Measurements from ENCODE around the gene CD7.
A peak's percentile ranks its signal among the peaks of the same experiment; 100 is the strongest.

Gene CD7

GRCh38 chr17:82277851-82278250 lies 39.6 kb downstream of the CD7 start:
- no peak for DNase-seq

- no peak for DNase-seq
These were observed 40.5 kb downstream of the CD7 start for GRCh38 chr17:82276938-82277337.

DNA sequence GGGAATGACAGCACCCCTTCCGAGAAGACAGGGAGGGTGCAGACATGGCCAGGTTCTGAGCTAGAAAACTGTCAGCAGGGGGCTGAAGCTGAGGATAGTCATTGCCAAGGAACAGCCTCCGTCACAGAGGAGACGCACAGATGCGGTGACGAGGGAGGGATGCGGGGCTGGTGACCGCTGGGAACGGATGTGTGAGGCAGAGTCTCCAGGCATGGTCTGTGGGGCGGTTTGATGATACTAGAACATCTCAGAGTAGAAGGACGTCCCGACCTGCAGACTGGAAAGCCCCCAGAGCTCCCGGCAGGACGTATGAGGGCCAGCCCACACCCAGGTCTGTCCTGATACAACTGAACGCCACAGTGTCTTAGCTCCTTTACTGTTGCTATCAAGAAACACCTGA lies 42.1 kb downstream of the CD7 start:
- DNase-seq = no peak

DNA sequence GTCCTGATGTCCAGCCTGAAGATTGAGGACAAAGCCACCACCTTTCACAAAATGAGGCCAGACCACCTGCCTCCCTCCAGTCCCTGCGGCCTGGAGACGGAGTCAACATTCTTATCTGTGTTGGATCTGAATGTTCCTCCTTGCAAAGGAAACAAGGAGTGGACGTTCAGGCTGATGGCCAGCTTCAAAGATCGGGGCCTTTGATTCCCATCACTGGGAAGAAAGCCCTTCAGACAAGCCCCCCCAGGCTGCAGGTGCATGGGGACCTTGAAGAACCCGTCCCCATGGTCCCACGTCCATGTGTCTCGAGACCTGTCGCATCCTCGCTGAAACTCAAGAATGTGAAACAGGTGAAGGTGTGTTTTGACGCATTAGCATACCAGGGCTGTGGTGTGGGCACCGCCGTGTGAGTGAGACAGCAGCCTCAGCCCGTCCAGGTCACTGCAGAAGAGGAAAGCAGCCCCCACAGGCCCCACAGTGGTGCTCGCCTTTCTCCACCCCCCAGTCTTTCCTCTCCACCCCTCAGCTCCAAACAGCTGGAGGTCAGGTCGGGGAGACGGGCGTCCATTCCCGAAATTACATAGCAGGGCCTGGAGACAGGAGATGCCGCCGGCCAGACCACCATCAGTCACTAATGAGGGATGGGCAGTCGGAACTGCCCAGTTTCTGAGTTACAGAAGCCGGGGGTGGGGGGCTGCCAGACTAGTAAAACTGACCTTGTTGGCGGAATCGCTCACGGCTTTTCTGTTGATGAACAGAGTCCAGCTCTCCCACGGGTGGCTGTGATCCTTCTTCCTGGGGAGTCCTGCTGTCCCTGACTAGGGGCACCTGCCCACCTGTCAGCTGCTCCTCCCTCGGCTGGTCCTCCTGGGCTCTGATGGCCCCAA lies 43.0 kb downstream of the CD7 start:
- DNase-seq = no peak

- DNase-seq = peak; percentile 83 to 88
These were observed 43.9 kb downstream of the CD7 start, which contains the start of gene CSNK1D for GRCh38 chr17:82273327-82274133. TSS of gene CSNK1D (minus strand) at chr17:82273700. CDS start at chr17:82273381, 319 bp downstream.

DNA sequence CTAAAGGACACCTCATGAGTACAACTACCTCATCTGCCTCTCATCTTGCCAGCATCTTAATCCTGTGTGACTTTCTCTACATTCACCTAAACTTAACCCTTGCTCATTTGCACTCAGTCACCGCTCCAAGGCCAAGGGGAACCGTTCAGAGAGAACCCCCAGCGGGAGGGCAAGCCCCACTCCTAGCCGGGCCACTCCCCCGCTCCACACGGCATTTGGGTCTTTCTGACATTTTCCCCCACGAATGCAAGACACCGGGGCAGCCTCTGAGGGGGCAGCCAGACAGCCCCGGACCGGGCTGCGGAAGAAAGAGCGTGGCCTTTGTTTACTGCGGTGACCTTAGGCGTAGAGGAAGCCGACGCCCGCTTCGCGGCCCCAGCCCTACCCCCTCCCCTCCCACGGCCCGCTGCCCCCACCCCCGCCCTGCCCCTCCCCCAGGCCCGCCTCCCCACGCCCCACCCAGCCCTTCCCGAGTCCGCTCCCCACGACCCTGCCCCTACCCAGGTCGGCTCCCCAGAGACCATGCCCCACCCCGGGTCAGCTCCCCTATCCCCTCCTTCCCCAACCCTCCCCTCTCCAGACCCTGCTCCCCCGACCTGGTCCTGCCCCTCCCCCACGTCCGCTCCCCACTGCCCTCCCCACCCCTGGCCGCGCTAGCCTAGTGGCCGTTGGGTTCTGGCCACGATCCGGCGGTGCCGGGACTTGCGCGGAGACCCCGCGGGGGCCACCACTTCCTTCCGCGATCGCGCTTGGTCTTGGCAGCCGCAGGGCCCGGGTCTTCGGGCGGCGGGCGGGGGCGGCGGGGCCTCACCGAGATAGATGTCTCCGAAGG lies 44.7 kb downstream of the CD7 start:
- no peak for DNase-seq

- DNase-seq = no peak
These were observed 46.0 kb downstream of the CD7 start for GRCh38 chr17:82271401-82271800.

- DNase-seq = no peak
These were observed 46.8 kb downstream of the CD7 start for GRCh38 chr17:82270651-82271050.

DNA sequence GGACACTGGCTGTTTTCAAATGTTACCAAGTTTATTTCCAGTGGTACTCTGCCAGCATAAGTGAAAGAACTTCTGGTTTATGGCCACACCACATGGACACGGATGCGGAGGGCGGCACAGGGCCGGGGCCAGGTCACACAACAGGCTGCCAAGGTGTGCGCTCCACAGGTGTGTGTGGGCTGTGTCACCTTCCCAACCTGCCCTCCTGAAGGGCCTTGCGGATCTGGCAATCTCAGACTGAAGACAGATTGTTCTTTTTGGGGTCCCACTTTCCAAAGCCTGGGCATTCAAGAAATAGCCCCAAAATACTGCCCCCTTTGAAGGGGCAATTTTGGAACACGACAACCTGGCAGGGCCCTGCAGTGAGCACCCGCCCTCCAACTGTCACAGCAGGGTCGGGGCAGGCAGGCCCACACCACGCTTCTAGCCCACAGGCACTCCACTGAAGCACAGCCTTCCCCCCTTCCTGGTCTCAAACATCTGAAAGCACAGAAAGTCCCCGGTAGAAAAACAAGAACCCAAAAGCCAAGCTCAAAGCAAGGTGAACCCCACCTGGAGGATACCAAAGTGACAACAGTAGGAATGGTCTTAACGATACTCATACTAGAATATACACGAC lies 47.4 kb downstream of the CD7 start:
- DNase-seq = no peak

DNA sequence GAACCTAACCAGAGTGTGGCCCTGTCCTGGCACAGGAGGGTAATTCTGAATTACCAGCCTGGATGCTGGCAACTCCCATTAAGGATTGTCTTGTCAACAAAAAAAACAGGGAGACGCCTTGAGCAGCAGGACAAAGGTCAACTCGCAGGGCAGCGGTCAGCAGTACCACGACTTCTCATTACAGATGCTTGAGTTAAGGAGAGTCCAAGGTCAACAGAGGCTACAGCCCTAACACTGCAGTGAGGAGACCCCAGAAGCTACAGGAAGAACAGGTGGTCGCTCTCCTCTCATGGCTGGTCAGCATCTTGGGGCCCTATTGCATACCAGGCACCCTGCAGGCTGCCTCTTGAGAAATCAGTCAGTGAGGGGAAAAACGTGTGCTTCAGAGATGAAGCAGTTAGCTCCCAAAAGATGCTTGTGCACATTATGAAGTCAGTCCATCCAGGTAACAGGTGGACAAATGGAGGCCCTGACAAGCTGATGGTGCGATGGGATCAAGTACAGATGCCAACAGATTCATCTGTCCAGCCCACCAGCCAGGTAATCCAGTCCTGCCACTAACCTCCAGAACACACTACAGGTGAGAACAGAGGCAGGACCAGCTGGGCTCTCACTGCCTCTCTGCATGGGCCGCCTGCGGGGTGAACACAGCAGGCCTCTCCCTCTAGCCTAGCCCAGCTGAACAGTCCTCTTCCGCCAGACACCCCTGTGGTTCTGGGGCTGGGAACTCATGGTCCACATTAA lies 48.1 kb downstream of the CD7 start:
- DNase-seq = no peak

DNA sequence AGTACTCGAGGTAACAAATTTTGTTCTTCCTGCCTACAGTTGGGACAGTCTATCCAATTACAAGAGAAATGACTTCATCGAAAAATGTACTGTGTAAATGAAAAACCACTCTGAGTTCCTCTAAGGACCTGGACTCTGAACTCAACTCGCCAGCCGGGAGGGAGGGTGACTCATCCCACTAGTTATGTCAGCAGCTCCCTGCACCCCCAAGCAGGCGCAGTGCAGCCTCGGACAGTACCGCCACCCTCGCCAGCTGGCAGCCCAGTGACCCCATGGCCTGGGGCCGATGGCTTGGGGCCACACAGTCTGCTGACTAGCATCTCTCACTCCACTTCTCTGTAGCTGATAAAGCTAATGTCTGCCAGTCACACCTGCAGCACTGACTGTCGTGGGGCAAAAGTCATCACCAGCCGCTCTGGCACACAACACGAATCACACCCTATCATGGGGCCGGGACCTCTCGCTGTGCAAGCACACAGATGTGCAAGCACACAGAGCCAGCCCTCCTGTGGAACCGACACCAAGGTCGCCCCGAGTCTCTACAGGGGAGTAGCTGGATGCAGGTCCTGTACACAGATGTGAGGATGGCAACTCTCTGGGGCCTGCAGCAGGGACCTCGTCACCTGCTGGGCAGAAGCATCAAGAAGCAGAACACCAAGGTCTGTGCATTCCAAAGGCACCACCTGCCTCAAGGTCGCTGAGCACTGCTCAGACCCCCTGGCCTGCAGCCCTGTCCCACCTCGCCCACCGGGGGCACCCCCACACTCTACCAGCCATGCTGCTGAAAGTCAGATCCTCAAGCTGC lies 49.6 kb downstream of the CD7 start:
- DNase-seq = peak; percentile 91 to 94

- no peak for DNase-seq
These were observed 51.3 kb downstream of the CD7 start for GRCh38 chr17:82266142-82266541.
